Stimulated activated CD4-positive, alpha-beta T cell treated with anti-CD3 and anti-CD28 coated beads, Interleukin-1b, Interleukin-23, amount 100 ng/mL, for 24 hours (primary cell): ENCODE measurements around the gene RAB11FIP3.
"Not testable (repeated sequence)": the region's sequence is repeated elsewhere in the genome, so short reads cannot be mapped to it uniquely, and the experiment has no call there.

Experiments
- DNase-seq, 4 experiments: peaks; one replicate each; pipeline ENCODE4 v3.0.0-alpha.2; 2020; ENCODE audit warnings: low read depth in 4 of 4, low spot score in 1 of 4

RAB11FIP3 gene

DNA sequence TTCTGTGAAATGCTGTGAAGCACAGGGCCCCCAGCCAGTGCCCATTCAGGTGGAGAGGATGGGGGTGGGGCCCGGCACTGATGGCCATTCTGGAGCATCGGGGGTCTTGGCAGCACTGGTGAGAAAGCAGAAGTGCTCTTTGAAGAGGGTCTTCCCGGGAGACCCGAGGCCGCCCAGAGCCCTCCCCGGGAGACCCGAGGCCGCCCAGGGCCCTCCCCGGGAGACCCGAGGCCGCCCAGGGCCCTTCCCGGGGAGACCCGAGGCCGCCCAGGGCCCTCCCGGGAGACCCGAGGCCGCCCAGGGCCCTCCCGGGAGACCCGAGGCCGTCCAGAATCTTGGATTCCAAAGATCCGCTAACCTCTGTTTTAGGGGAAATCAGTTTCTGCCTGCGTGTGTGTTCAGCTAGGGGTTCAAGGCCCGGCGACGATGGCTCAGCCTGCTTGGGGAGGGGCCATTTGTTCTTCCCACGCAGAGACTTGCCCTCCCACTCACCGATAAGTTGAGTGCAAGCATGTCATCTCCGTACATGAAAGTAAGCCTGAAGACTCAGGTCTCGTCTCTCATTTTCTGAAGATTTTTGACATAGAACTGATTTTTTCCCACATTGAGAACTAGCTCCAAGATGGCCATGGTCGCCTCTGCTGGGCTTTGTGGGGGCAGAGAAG lies 66.9 kb downstream of the RAB11FIP3 start:
- no peak for DNase-seq

DNA sequence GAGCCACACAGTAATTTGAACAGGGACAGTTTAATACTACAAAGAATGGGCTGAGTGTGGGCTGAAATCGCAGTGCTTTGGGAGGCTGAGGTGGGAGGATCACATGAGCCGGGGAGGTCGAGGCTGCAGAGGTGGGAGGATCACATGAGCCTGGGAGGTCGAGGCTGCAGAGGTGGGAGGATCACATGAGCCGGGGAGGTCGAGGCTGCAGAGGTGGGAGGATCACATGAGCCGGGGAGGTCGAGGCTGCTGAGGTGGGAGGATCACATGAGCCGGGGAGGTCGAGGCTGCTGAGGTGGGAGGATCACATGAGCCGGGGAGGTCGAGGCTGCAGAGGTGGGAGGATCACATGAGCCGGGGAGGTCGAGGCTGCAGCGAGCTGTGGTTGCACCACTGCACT lies 69.2 kb downstream of the RAB11FIP3 start:
- DNase-seq: not testable (repeated sequence)

DNA sequence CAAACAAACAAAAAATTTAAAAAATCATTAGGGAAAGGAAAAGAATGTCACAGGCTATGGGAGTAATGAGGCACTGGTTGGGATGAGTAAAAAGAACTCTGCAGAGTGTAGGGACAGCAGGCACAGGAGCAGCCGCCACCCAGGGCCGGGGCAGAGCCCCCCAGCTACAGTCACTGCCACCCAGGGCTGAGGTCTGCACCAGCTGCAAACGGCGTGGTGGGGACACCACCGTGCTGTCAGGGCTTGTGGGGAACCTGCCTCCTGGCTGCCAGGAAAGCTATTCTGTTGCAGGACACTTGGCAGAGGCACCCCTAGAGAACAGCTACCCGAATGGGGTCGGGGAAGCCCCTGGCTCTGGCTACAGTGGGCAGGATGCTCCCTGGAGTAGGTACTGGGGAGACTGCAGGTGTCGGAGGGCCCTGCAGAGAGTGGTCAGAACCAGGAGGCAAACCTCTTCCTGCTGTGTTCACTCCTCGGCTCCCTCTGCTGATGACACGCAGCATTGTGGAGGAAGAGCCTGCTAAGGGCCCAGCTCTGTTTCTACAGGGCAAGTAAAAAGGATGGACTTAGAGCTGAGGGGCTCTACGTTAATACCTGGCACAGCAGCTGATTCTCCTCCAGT lies 69.8 kb downstream of the RAB11FIP3 start:
- DNase-seq: no peak

DNA sequence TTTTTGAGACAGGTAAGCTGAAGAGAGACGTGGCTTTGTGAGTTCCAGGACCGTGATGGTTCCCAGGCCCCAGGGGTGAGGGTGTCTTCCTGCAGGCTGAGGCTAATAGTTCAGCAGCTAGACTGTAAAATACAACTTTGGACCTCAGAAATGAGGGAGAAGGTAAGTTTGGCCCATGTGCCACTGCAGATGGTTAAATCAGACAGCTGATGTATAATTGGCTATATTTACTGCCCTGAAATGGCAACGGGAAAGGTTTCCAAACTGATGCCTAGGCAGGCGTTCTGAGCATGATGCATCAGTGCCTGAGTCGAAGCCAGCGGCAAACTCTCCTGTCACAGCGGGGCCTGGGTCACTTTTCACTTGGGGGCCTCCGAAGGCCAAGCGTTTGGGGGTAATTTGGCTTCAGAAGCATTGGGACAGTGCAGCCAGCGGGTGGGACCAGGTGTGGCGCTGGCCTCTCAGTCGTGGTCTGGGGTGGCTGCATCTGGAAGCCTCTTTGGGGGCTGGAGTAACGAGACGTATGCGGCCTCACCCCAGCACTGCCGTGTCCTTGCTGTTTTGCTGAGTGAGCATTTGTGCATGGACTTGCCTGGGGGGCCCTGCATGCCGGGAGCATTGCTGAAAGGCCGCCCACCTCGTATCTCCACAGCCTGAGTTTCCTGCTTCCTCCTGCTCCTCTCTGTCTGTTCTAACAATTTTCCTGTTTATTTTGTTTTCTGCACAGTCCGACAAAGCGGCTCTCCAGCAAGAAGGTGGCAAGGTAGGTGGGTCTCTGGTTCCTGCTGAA lies 70.8 kb downstream of the RAB11FIP3 start:
- no peak for DNase-seq

DNA sequence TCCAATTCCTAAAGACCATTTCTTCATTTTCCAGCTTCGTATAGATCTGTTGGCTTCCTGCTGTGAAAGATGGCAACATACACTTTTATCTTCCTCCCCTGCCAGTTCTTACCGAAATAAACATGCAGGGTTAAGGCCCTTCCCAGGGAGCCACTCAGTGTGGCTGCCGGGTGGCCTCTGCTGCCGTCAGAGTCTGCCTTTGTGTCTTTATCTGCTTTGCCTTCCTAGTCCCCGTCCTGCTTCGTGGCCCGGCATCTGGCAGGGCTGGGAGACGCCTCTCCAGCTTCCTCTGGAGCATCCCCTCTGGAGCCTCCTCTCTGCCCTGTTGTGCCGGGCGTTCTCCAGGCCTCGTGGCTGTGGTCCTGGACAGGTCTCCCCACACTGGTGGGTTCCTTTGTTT lies 71.8 kb downstream of the RAB11FIP3 start:
- no peak for DNase-seq

DNA sequence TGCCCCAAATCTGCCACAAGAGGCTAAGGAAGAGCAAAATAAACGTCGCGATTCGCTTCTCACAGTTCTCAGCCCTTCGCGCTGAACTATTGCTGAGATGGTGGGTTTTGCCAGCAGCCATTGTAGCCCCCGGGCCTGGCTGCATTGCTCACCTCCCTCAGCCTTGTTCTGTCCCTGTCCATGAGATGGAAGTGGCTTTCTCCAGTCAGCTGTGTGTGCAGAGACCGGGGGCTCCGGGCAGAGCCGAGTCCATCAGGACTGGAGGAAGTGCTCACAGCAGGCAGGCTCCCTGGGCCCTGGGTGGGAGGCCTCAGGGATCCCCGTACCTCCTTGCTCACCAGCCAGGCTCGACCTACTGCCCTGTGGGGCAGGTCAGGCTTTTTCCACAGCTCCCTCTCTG lies 74.5 kb downstream of the RAB11FIP3 start:
- no peak for DNase-seq

DNA sequence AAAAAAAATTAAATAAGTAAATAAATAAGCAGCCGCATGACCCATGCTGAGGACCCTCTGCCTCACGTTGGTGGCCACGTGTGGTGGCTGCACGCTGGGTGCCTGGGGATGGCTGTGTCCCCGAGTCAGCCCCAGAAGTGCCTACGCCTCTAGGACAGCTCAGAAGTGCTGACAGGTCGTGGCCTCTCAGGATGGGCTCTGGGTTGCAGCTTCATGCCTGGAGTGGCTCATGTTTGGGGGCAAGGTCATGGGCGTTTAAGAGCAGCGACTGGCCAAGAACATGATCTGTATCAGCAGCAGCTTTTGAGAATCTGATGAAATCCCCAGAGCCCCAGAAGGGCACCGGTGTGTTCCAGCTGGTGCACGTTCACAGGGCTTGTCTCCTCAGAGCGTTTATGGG lies 75.3 kb downstream of the RAB11FIP3 start:
- no peak for DNase-seq

DNA sequence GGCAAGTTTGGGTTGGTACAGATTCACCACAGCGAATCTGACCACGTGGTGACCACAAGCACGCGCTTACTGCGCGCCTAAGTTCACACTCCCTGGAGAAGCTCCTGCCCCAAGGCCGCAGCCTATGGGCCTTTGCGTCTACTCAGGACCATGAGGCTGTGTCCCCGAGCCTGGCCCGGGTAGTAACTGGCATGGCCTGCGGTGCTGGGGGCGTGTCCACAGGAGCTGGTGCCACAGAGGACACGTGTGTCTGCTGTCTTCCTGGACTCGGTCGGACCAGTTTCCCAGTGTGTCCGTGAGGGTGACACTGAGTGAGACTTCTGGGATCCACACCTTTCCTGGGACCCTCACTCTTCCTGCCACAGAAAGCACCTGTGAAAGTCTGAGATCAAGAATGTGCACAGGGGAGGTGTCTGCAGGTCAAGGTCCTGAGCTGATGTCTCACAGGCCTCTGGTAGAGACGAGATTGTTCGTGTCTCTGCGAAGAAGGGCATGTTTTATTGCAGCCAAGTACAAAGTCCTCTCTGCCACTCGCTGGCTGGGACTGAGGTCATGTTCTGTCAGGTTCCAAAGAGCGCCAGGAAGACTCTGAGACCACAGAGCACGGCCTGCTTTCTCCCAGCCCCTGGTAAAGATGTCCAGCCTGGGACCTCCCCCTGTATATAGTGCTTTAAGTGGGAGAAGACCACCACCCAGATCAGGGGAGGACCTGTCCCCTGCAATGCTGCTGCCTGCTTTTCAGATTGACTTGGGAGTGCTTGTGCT lies 76.9 kb downstream of the RAB11FIP3 start:
- no peak for DNase-seq

DNA sequence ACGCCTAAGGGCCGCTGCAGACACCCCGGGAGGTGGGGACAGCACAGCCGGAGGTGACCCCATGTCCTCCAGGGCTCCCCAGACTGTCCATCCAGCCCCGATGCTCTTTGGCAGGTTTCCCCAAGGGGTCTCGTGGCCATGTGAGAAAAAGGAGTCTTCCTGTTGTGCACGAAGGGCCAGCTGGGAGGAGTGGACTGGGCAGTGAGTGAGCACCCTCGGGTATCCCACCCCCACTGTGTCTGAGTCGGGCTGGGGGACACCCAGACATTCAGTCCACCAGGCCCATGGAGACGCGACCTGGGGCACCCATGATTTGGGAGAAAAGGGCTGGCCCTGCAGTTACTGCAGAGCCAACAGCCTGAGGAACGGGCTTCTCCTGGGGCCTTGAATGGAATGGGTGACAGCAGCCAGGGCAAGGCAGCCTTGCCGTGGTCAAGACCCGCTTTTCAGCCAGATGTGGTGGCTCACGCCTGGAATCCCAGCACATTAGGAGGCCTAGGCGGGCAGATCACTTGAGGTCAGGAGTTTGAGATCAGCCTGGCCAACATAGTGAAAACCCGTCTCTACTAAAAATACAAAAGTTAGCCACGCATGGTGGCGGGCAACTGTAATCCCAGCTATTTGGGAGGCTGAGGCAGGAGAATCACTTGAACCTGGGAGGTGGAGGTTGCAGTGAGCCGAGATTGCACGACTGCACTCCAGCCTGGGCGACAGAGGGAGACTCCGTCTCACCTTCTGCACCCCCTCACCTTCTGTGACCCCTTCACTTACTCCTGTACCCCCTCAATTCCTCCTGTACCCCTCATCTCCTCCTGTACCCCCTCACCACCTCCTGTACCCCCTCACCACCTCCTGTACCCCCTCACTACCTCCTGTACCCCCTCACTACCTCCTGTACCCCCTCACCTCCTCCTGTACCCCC lies 78.0 kb downstream of the RAB11FIP3 start:
- no peak for DNase-seq

DNA sequence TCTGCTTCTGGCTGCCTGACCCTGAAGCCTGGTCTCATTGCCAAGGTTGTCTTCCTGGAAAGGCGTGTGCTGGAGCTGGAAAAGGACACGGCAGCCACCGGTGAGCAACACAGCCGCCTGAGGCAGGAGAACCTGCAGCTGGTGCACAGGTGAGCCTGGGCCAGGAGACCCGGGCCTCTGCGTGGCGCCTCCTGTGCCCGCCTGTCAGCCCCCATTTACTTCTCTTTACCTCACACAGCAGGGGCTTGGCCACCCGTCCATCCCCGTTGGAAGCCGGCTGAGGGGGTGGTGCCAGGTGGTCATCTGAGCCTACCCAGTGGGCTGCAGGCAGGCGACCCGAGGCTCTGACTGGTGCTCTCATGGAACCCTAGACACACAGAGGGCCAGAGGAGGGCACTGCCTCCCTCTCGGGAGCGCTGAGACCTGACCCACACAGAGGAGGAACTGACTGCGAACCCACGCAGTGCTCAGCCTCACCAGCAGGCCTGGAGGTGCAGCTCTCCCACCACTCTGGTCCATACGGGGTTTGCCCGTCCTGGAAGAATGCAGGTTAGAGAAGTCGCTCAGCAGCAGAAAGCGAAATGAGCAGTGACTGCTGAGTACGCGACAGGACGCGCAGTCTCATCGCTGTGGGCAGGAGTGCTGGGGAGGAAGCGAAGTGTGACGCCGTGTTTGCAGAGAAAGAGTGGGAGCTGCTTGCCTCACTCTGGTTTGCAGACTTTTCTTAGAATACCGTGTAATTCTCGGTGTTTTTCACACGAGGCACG lies 80.2 kb downstream of the RAB11FIP3 start:
- DNase-seq: no peak

DNA sequence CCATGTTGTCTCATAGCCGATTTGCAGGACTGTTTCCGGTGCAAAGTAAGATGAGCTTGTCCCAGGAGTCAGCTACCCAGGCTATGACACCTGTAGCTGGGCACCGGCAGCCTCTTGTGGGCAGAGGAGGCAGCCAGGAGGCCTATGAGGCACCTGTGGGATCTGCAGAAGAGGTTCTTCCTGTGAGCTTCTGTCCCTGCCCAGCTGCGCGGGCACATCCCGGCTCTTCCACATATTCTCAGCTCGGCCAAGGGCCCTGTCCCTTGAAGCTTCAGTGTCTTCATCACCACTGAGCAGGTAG lies 80.7 kb downstream of the RAB11FIP3 start:
- no peak for DNase-seq

DNA sequence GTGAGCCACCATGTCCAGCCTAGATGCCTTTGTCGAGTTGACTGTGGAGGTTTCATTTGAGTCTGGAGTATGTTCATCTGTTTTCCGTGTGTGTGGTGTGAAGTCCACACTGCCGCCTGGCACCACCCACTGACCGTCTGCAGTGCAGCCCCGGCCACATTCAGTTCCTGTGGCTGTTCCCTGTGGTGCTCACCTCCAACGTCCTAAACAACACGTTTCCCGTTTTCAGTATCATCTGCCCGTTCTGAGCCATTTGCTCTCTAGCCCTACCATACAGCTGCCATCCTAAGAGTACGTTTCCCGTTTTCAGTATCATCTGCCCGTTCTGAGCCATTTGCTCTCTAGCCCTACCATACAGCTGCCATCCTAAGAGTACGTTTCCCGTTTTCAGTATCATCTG lies 82.1 kb downstream of the RAB11FIP3 start:
- DNase-seq: not testable (repeated sequence)

DNA sequence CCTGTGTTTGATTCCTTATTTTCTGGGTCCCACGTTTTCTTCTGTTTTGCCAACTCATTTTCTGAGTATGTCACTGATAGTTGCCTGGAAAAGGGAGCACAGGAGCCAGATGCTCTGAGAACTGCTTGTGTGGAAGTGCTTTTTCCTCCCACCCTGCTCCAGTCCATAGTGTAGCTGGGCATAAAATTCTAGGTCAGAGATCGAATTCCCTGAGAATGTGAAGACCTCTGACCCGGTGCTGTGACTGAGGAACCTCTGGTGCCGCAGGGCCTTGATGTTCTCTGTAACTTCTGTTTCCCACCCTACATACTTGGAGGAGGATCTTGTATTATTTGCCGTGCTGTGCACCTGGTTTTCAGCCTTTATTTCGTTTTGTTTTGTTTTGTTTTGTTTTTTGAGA lies 82.5 kb downstream of the RAB11FIP3 start:
- DNase-seq: no peak

DNA sequence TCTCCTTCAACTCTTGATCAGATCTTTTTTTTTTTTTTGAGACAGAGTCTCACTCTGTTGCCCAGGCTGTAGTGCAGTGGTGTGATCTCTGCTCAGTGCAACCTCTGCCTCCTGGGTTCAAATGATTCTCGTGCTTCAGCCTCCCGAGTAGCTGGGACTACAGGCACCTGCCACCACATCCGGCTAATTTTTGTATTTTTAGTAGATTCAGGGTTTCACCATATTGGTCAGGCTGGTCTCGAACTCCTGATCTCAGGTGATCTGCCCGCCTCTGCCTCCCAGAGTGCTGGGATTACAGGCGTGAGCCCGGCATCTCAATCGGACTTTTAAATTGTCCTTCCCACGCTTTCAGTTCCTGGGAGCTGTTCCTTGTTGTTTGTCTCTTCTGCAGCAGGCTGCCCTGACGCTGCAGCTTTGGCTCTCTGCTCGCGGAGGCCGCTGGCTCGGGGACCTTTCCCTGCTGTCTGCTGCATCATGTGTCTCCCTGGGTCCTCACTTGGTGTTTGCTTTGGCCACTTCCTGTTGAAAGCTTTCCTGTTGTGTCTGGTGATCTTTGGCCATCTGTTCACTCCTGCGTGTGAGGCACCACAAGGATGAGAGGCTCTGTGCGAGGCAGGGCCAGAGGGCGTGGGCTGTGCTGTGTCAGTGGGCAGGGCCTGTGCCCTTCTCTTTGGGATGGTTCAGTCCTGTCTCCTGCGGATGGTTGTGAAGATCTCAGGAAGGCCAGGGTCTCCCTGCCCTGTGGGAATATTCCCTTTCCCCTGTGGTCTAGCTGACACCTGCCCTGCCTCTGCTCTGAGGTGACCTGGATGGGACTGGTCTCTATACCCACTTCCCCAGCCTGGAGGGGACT lies 83.7 kb downstream of the RAB11FIP3 start:
- DNase-seq: no peak

DNA sequence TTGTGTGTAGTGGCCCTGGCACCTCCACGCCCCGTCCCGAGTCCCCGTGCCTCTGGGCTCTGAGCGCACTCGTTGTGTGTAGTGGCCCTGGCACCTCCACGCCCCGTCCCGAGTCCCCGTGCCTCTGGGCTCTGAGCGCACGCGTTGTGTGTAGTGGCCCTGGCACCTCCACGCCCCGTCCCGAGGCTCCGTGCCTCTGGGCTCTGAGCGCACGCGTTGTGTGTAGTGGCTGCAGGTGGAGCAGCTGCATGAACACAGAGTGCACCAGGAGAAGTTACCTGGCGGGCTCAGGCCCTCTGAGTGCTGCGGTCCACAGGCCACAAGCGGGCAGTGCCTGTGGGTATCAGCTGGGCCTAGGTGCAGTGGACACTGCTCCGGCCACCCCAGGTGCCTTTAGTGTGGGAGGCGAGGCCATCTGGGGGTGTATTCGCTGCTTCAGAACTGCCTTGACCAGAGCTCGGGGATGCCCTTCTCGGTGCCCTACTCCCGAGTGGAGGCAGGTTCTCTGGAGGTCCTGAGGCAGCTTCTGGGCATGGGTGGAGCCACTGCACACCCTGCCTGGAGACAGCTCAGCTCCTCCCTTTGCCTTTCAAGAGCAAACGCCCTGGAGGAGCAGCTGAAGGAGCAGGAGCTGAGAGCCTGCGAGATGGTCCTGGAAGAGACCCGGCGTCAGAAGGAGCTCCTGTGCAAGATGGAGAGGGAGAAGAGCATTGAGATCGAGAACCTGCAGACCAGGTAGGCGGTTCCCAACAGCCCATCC lies 84.8 kb downstream of the RAB11FIP3 start:
- no peak for DNase-seq

DNA sequence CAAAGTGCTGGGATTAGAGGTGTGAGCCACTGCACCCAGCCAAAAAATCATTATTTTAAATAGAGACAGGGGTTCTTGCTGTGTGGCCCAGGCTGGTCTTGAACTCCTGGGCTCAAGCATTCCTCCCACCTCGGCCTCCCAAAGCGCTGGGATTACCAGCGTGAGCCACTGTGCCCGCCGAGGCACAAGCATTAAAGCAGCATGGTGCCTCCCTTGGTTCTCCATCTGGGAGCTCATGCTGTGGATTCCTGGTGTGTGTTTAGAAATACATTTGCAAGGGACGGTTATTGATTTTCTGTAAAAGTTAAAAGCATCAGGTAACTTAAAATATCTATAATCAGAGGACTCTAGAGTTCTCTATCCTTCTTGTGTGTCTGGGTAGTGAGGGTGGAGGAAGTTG lies 87.4 kb downstream of the RAB11FIP3 start:
- DNase-seq: no peak

DNA sequence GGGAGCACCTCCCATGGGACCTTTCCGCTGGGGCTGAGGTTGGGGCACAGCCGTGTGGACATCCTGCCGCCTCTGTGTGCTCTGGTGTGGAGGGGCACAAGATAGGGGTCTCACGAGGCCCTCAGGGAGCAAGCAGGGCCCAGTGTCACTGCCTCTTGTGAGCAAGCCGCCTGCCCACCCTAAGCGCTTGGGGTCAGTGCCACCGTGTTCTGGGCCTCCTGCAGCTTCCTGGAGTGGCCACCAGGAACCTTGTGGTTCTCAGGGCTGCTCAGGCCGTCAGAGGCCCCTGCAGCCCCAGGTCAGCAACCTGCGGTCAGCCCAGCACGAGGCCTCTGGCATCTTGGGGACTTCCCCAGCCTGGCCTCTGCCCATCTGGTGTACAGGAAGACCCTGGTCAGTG lies 88.5 kb downstream of the RAB11FIP3 start:
- no peak for DNase-seq

DNA sequence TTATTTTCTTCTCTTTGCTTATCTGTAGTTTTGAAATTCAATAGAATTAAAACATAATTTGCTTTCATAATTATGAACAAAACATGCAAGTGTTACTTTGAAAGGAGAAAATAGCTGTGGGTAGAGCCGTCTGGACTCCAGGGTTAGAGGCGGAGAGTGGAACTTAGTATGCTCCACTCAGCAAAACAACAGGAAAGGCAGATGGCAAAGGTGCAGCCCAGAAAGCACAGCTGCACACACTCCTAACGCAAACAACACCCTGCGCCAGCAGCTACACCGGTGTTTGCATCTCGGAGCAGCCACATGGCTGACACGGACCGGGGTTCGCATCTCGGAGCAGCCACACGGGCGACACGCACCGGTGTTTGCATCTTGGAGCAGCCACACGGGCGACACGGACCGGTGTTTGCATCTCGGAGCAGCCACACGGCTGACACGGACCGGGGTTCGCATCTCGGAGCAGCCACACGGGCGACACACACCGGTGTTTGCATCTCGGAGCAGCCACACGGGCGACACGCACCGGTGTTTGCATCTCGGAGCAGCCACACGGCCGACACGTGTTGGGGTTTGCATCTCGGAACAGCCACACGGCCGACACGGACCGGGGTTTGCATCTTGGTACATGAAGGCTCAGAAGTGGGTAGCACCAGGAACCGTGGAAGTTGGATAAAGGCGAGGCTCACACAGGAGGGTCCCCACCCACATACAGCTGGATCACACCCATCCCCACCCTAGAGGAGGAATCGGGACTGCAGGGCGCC lies 89.9 kb downstream of the RAB11FIP3 start:
- DNase-seq: no peak
